Measurements from ENCODE around the gene STK33.

DNA sequence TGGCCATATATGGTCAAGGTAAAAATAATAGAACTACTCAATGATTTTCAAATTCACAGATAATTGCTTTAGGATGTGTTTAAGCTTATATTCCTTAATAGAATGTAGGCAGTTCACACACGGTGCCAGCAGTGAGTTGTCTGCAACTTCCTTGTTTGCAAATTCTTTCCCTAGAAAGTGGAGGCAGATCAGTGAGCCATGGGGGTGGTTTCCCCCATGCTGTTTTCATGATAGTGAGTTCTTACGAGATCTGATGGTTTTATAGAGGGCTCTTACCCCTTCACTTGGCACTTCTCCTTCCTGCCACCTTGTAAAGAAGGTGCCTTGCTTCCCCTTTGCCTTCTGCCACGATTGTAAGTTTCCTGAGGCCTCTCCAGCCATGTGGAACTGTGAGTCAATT lies 218.6 kb downstream of the STK33 start:
- no peak for TF ChIP-seq POLR2A (IDR thresholded peaks at IDR 0.05; ENCODE audit: low read depth, low read length)
- no peak for TF ChIP-seq POLR2AphosphoS5 (IDR thresholded peaks at IDR 0.05; ENCODE audit: low read depth, low read length)
- no peak for TF ChIP-seq SPI1 (IDR thresholded peaks at IDR 0.05; ENCODE audit: low read depth, low read length)
- no peak for TF ChIP-seq TAF1 (IDR thresholded peaks at IDR 0.05; ENCODE audit: low read depth, low read length)
- TF ChIP-seq PAX5 (IDR thresholded peaks at IDR 0.05; ENCODE audit: insufficient read depth, low read length, severe bottlenecking) = no peak
- no peak for TF ChIP-seq POU2F2 (IDR thresholded peaks at IDR 0.05; ENCODE audit: low read depth, low read length)

Data from GM12891 (cell line).